Neutrophil (primary cell): ENCODE data around the gene MPPE1.

Experiments
- H3K27ac ChIP-seq: fragments of 200-600 bp; sonication (generic); 2 replicates; pipeline ENCODE4 v1.5.1; 2016; ENCODE audit warnings: mild to moderate bottlenecking, moderate library complexity
- H3K27me3 ChIP-seq: fragments of 200-600 bp; sonication (generic); 2 replicates; pipeline ENCODE4 v1.6.0; 2016; ENCODE audit warnings: mild to moderate bottlenecking
- H3K36me3 ChIP-seq: fragments of 200-600 bp; sonication (generic); 2 replicates; pipeline ENCODE4 v1.5.1; 2017
- H3K4me1 ChIP-seq, 2 experiments: fragments of 200-600 bp in 1 of 2; sonication (generic) in 1 of 2; 1 replicate in 1 of 2; 2 replicates in 1 of 2; pipeline versions ENCODE4 v1.5.1 to v1.6.1; 2013 to 2016; ENCODE audit warnings: low read depth in 1 of 2, low read length in 1 of 2, mild to moderate bottlenecking in 1 of 2, moderate library complexity in 1 of 2; ENCODE audit not compliant: control insufficient read depth in 1 of 2, insufficient read depth in 1 of 2
- H3K4me3 ChIP-seq, 2 experiments: fragments of 200-600 bp in 1 of 2; sonication (generic) in 1 of 2; 1 replicate in 1 of 2; 2 replicates in 1 of 2; pipeline ENCODE4 v1.5.1; 2013 to 2016; ENCODE audit warnings: low read depth in 1 of 2, low read length in 1 of 2, mild to moderate bottlenecking in 1 of 2, moderate library complexity in 1 of 2
- H3K9me3 ChIP-seq: fragments of 200-600 bp; sonication (generic); 2 replicates; pipeline ENCODE4 v1.5.1; 2016
- CTCF ChIP-seq: fragments of 200-600 bp; sonication (generic); IDR thresholded peaks from 2 replicates; pipeline ENCODE4 v1.5.1; 2016; ENCODE audit warnings: antibody characterized with exemption

The MPPE1 gene

GRCh38 chr18:11953113-11953512 lies 45.0 kb upstream of the MPPE1 start:
- no peak overlapping the region for H3K4me3 ChIP-seq
- no peak for TF ChIP-seq CTCF
- H3K27ac ChIP-seq = no peak overlapping the region
- H3K9me3 ChIP-seq = no peaks in the 10 kb centered on the region
- H3K4me1 ChIP-seq = peaks cover 0 to 1% of the 10 kb centered on the region in 2 experiments
- H3K36me3 ChIP-seq = no peaks in the 10 kb centered on the region
- H3K27me3 ChIP-seq = no peaks in the 10 kb centered on the region

- no peaks in the 10 kb centered on the region for H3K27me3 ChIP-seq
- H3K27ac ChIP-seq = no peak overlapping the region
- no peak overlapping the region for H3K4me3 ChIP-seq
- no peak for TF ChIP-seq CTCF
- H3K36me3 ChIP-seq = no peaks in the 10 kb centered on the region
- H3K9me3 ChIP-seq = no peaks in the 10 kb centered on the region
- H3K4me1 ChIP-seq = peaks cover 15 to 16% of the 10 kb centered on the region in 2 experiments
These were observed 43.3 kb upstream of the MPPE1 start for GRCh38 chr18:11951390-11951851.

GRCh38 chr18:11950824-11951223 lies 42.7 kb upstream of the MPPE1 start:
- TF ChIP-seq CTCF = no peak
- Histone ChIP-seq H3K36me3 (no peaks in the 10 kb centered on the region), H3K27ac (no peak overlapping the region), H3K9me3 (no peaks in the 10 kb centered on the region), H3K4me1 (peaks cover 20 to 21% of the 10 kb centered on the region in 2 experiments), H3K27me3 (no peaks in the 10 kb centered on the region), H3K4me3 (no peak overlapping the region)

GRCh38 chr18:11948852-11949523 lies 40.9 kb upstream of the MPPE1 start:
- Histone ChIP-seq H3K27me3 (no peaks in the 10 kb centered on the region), H3K36me3 (no peaks in the 10 kb centered on the region), H3K4me3 (no peak overlapping the region), H3K27ac (no peak overlapping the region), H3K9me3 (no peaks in the 10 kb centered on the region), H3K4me1 (peaks cover 20 to 21% of the 10 kb centered on the region in 2 experiments)
- TF ChIP-seq CTCF = no peak

GRCh38 chr18:11947214-11948191 lies 39.4 kb upstream of the MPPE1 start:
- H3K9me3 ChIP-seq = no peaks in the 10 kb centered on the region
- H3K27ac ChIP-seq = peak overlapping the region; percentile 86
- TF ChIP-seq CTCF = no peak
- peak overlapping the region; percentile 65 to 75 for H3K4me3 ChIP-seq
- no peaks in the 10 kb centered on the region for H3K27me3 ChIP-seq
- peaks cover 20 to 21% of the 10 kb centered on the region in 2 experiments for H3K4me1 ChIP-seq
- no peaks in the 10 kb centered on the region for H3K36me3 ChIP-seq
